ENCODE measurements around the gene E2F6. TPM values are rescaled to one million over a fixed set of nuclear protein-coding genes. Genes with fewer than 3 reads are reported as not detected.

The E2F6 gene
- total RNA-seq, 1 experiment from 2014 or later, result 23.9 TPM

GRCh38 chr2:11493282-11493681, 27.3 kb upstream of the E2F6 start:
- no peak for DNase-seq (ENCODE audit: low spot score)

- no peak for DNase-seq (ENCODE audit: low spot score)
Observed at GRCh38 chr2:11492720-11493119, 26.8 kb upstream of the E2F6 start.

- no peak for DNase-seq (ENCODE audit: low spot score)
Observed at GRCh38 chr2:11492244-11492643, 26.3 kb upstream of the E2F6 start.

GRCh38 chr2:11491348-11491933, 25.5 kb upstream of the E2F6 start:
- DNase-seq (ENCODE audit: low spot score), result no peak

GRCh38 chr2:11490194-11490593, 24.2 kb upstream of the E2F6 start:
- DNase-seq (ENCODE audit: low spot score), result no peak

GRCh38 chr2:11488809-11489208, 22.8 kb upstream of the E2F6 start:
- no peak for DNase-seq (ENCODE audit: low spot score)

GRCh38 chr2:11483806-11484617, 18.1 kb upstream of the E2F6 start:
- DNase-seq (ENCODE audit: low spot score), result no peak

- no peak for DNase-seq (ENCODE audit: low spot score)
Observed at GRCh38 chr2:11482473-11483035, 16.6 kb upstream of the E2F6 start.

- no peak for DNase-seq (ENCODE audit: low spot score)
Observed at GRCh38 chr2:11481789-11482472, 16.0 kb upstream of the E2F6 start.

- no peak for DNase-seq (ENCODE audit: low spot score)
Observed at GRCh38 chr2:11481426-11481788, 15.4 kb upstream of the E2F6 start.

GRCh38 chr2:11480859-11481258, 14.9 kb upstream of the E2F6 start:
- no peak for DNase-seq (ENCODE audit: low spot score)

GRCh38 chr2:11480406-11480805, 14.4 kb upstream of the E2F6 start:
- no peak for DNase-seq (ENCODE audit: low spot score)

- DNase-seq (ENCODE audit: low spot score), result no peak
Observed at GRCh38 chr2:11478899-11479605, 13.1 kb upstream of the E2F6 start.

- peak; percentile 96 for DNase-seq (ENCODE audit: low spot score)
Observed at GRCh38 chr2:11477994-11478393, 12.0 kb upstream of the E2F6 start.

- DNase-seq (ENCODE audit: low spot score), result no peak
Observed at GRCh38 chr2:11473659-11474433, 7.9 kb upstream of the E2F6 start.

GRCh38 chr2:11467749-11468148, 1.8 kb upstream of the E2F6 start:
- no peak for DNase-seq (ENCODE audit: low spot score)

GRCh38 chr2:11467129-11467649, 1.2 kb upstream of the E2F6 start:
- DNase-seq (ENCODE audit: low spot score), result no peak

- DNase-seq (ENCODE audit: low spot score), result no peak
Observed at GRCh38 chr2:11466307-11467128, 557 bp upstream of the E2F6 start.

- DNase-seq (ENCODE audit: low spot score), result no peak
Observed at GRCh38 chr2:11465110-11465484, 864 bp downstream of the E2F6 start.

- no peak for DNase-seq (ENCODE audit: low spot score)
Observed at GRCh38 chr2:11459816-11460215, 6.1 kb downstream of the E2F6 start.

Measured in HT-29 (cell line).